Fibroblast of mammary gland (primary cell): ENCODE data around the gene ERFE.

ENCODE experiments used
- DNase-seq: peaks from one replicate; pipeline ENCODE4 v3.0.0-alpha.2; 2010; ENCODE audit warnings: low read depth
- H3K4me3 ChIP-seq: 2 replicates; pipeline ENCODE4 v1.5.1; 2011; ENCODE audit warnings: low read depth, mild to moderate bottlenecking, low read length, moderate library complexity; ENCODE audit not compliant: control insufficient read depth
- CTCF ChIP-seq: conservative IDR thresholded peaks from 2 replicates; pipeline ENCODE4 v1.5.1; 2011; ENCODE audit warnings: low read depth, low read length, inconsistent platforms; ENCODE audit not compliant: control insufficient read depth, insufficient read depth

Gene ERFE

GRCh38 chr2:238187618-238188548 is 29.1 kb downstream of the ERFE start:
- no peak for TF ChIP-seq CTCF
- no peak for DNase-seq
- no peak overlapping the region for H3K4me3 ChIP-seq

- TF ChIP-seq CTCF = no peak
- DNase-seq = no peak
- no peak overlapping the region for H3K4me3 ChIP-seq
These were observed 31.7 kb downstream of the ERFE start for GRCh38 chr2:238190445-238190844.

GRCh38 chr2:238202326-238203093 is 43.7 kb downstream of the ERFE start:
- DNase-seq = peak; percentile 33
- H3K4me3 ChIP-seq = peak overlapping the region; percentile 77
- TF ChIP-seq CTCF = no peak

GRCh38 chr2:238203094-238203972 is 44.6 kb downstream of the ERFE start, which contains the start of gene ILKAP:
Gene ILKAP, minus strand, starts transcription at chr2:238203695. Its CDS starts 142 bp downstream, at chr2:238203553.
- peak within 1 kb of the TSS; percentile 77 for H3K4me3 ChIP-seq
- peak; percentile 68 for DNase-seq
- TF ChIP-seq CTCF = no peak

- no peak for DNase-seq
- peak overlapping the region; percentile 47 for H3K4me3 ChIP-seq
- TF ChIP-seq CTCF = no peak
These were observed 45.4 kb downstream of the ERFE start for GRCh38 chr2:238203973-238204683.
